Testis (tissue), 3 donors: Measurements from ENCODE around the gene RNF217. TPM values are rescaled to one million over a fixed set of nuclear protein-coding genes. Genes with fewer than 3 reads are reported as not detected.

Experiments
- DNase-seq: peaks from one replicate; pipeline ENCODE4 v3.0.0-alpha.2; 2019
- H3K27ac ChIP-seq, 2 donors: fragments of 200-600 bp; sonication (generic); one replicate each; pipeline ENCODE4 v1.5.1; 2019
- H3K27me3 ChIP-seq: fragments of 200-600 bp; sonication (generic); one replicate; pipeline ENCODE4 v1.5.1; 2019
- H3K36me3 ChIP-seq: fragments of 200-600 bp; sonication (generic); one replicate; pipeline ENCODE4 v1.5.1; 2017; ENCODE audit warnings: low read depth; ENCODE audit errors: missing control alignments
- H3K4me1 ChIP-seq: fragments of 200-600 bp; sonication (generic); one replicate; pipeline ENCODE4 v1.5.1; 2019
- H3K4me3 ChIP-seq, 2 donors: fragments of 200-600 bp; sonication (generic); one replicate each; pipeline ENCODE4 v1.5.1; 2017 to 2019
- H3K9me3 ChIP-seq: fragments of 200-600 bp; sonication (generic); one replicate; pipeline ENCODE4 v1.5.1; 2017
- CTCF ChIP-seq, 3 experiments: fragments of 450-650 bp in 2 of 3; fragments of 200-600 bp in 1 of 3; sonication (generic) in 1 of 3; IDR thresholded peaks; one replicate each; pipeline ENCODE4 v1.5.1; 2016 to 2019; ENCODE audit warnings: antibody characterized with exemption in 3 of 3, mild to moderate bottlenecking in 2 of 3, moderate library complexity in 1 of 3
- POLR2A ChIP-seq: fragments of 450-650 bp; IDR thresholded peaks from one replicate; pipeline ENCODE4 v1.6.1; 2017; ENCODE audit warnings: antibody characterized with exemption, mild to moderate bottlenecking, moderate library complexity
- WGBS, 2 donors: methylation state at CpG; one replicate each; pipeline ENCODE4 v1.1.5; 2018; 5-methylcytosine and 5-hydroxymethylcytosine counted together
- intact Hi-C: fragments of 100-400 bp; cut with DNase I; formaldehyde crosslinking; loops from one replicate; pipeline ENCODE4 v1.15.1; 2023; ENCODE audit warnings: low total_unique reads
- polyA plus RNA-seq: library from polyadenylated mRNA; stranded (reverse); fragments of 350-450 nt; fragmentation: Illumina TruSeq; extraction: RNeasy Lipid Tissue Mini Kit (QIAGEN cat#74804); gene quantifications from one replicate; pipeline ENCODE4 v1.2.3, GENCODE V29; 2014; ENCODE audit warnings: low read depth, low replicate concordance; ENCODE audit not compliant: insufficient read depth
- total RNA-seq, 2 donors: library from RNA; depleted of rRNA; stranded (reverse); fragments of >200 nt; gene quantifications; one replicate each; pipeline ENCODE4 v1.2.3, GENCODE V29; 2016

RNF217 gene
- total and polyA plus RNA-seq, 3 donors from 2014 or later: 25.1 to 48.0 (median 33.3) TPM

GRCh38 chr6:125038925-125039324 lies 76.7 kb downstream of the RNF217 start:
- 90 to 91% methylated on average over 2 of the region's 2 CpGs for WGBS, 2 donors
- H3K4me3 ChIP-seq: no peak overlapping the region
- no peaks in the 10 kb centered on the region for H3K36me3 ChIP-seq
- TF ChIP-seq CTCF (IDR thresholded peaks at IDR 0.05) (no peak), POLR2A (no peak)
- no peaks in the 10 kb centered on the region for H3K4me1 ChIP-seq
- no peaks in the 10 kb centered on the region for H3K9me3 ChIP-seq
- DNase-seq: no peak
- H3K27me3 ChIP-seq: no peaks in the 10 kb centered on the region
- intact Hi-C loops: no loop called here
- no peak overlapping the region for H3K27ac ChIP-seq

GRCh38 chr6:125041740-125042459 lies 79.7 kb downstream of the RNF217 start:
- H3K27me3 ChIP-seq: no peaks in the 10 kb centered on the region
- H3K36me3 ChIP-seq: no peaks in the 10 kb centered on the region

GRCh38 chr6:125044066-125044465 lies 81.8 kb downstream of the RNF217 start:
- Histone ChIP-seq H3K4me3 (no peak overlapping the region), H3K27ac (no peak overlapping the region), H3K27me3 (no peaks in the 10 kb centered on the region), H3K9me3 (no peaks in the 10 kb centered on the region), H3K4me1 (no peaks in the 10 kb centered on the region), H3K36me3 (no peaks in the 10 kb centered on the region)
- 59 to 68% methylated on average over 3 of the region's 3 CpGs for WGBS, 2 donors
- DNase-seq: no peak
- intact Hi-C loops: no loop called here
- no peak for TF ChIP-seq POLR2A

More at GRCh38 chr6:125041740-125042459, 79.7 kb downstream of the RNF217 start:
- no peak for TF ChIP-seq POLR2A
- TF ChIP-seq CTCF (IDR thresholded peaks at IDR 0.05): no peak
- Histone ChIP-seq H3K4me3 (no peak overlapping the region), H3K27ac (no peak overlapping the region), H3K4me1 (no peaks in the 10 kb centered on the region), H3K9me3 (no peaks in the 10 kb centered on the region)
- no peak for DNase-seq
- WGBS, 2 donors: 85 to 91% methylated on average over 3 of the region's 3 CpGs
- intact Hi-C loops: no loop called here

- no peak for TF ChIP-seq POLR2A
- TF ChIP-seq CTCF (IDR thresholded peaks at IDR 0.05): no peak
- intact Hi-C loops: no loop called here
- WGBS, 2 donors: 85 to 87% methylated on average over 2 of the region's 2 CpGs
- Histone ChIP-seq H3K4me1 (no peaks in the 10 kb centered on the region), H3K27ac (no peak overlapping the region), H3K4me3 (no peak overlapping the region), H3K36me3 (no peaks in the 10 kb centered on the region), H3K27me3 (no peaks in the 10 kb centered on the region), H3K9me3 (no peaks in the 10 kb centered on the region)
- DNase-seq: no peak
Observed at GRCh38 chr6:125044667-125045066, 82.4 kb downstream of the RNF217 start.

GRCh38 chr6:125046107-125046925 lies 84.1 kb downstream of the RNF217 start:
- TF ChIP-seq CTCF (IDR thresholded peaks at IDR 0.05): no peak
- TF ChIP-seq POLR2A: no peak
- no peak for DNase-seq
- no peaks in the 10 kb centered on the region for H3K9me3 ChIP-seq
- no peak overlapping the region for H3K4me3 ChIP-seq
- no peaks in the 10 kb centered on the region for H3K36me3 ChIP-seq
- 91 to 95% methylated on average over 7 of the region's 7 CpGs for WGBS, 2 donors
- intact Hi-C loops: no loop called here
- no peak overlapping the region for H3K27ac ChIP-seq
- H3K4me1 ChIP-seq: no peaks in the 10 kb centered on the region
- no peaks in the 10 kb centered on the region for H3K27me3 ChIP-seq
